GM12873 (cell line): ENCODE results near the gene SMARCA5.

ENCODE experiments used
- CTCF ChIP-seq: IDR thresholded peaks from 2 replicates; pipeline ENCODE4 v1.5.1; 2012; ENCODE audit warnings: low read depth, mild to moderate bottlenecking, moderate library complexity, low read length, control low read depth; ENCODE audit not compliant: insufficient read depth; ENCODE audit errors: missing control alignments

SMARCA5 gene

GRCh38 chr4:143538979-143539669 lies 25.6 kb downstream of the SMARCA5 start:
- TF ChIP-seq CTCF, result no peak

- TF ChIP-seq CTCF, result no peak
These were observed 26.1 kb downstream of the SMARCA5 start for GRCh38 chr4:143539670-143540023.

GRCh38 chr4:143549928-143550327 lies 36.4 kb downstream of the SMARCA5 start:
- TF ChIP-seq CTCF, result no peak

GRCh38 chr4:143554728-143555597 lies 41.5 kb downstream of the SMARCA5 start:
- no peak for TF ChIP-seq CTCF

- no peak for TF ChIP-seq CTCF
These were observed 42.2 kb downstream of the SMARCA5 start for GRCh38 chr4:143555676-143556075.

GRCh38 chr4:143558286-143558685 lies 44.8 kb downstream of the SMARCA5 start:
- no peak for TF ChIP-seq CTCF
